ENCODE results near the gene AMFR.

AMFR gene

GRCh38 chr16:56341656-56342399, 83.5 kb downstream of the AMFR start:
- Histone ChIP-seq H3F3A (ENCODE audit: insufficient read depth, low read length) (no peaks in the 10 kb centered on the region), H3K4me1 (ENCODE audit: insufficient read depth, low read length, severe bottlenecking) (peaks cover 14% of the 10 kb centered on the region), H3K9ac (ENCODE audit: low read length) (no peak overlapping the region), H3K4me3 (ENCODE audit: low read depth, low read length, poor library complexity, severe bottlenecking) (no peak overlapping the region), H3K4me2 (ENCODE audit: low read length) (no peak overlapping the region), H3K27me3 (ENCODE audit: insufficient read depth, low read length) (no peaks in the 10 kb centered on the region), H3K27ac (ENCODE audit: low read depth, low read length, poor library complexity, severe bottlenecking) (no peak overlapping the region), H3K36me3 (ENCODE audit: insufficient read depth, low read length) (no peaks in the 10 kb centered on the region), H3K9me2 (ENCODE audit: low read depth, low read length) (no peaks in the 10 kb centered on the region), H3K9me3 (ENCODE audit: low read length) (no peaks in the 10 kb centered on the region), H4K20me1 (ENCODE audit: insufficient read depth, low read length) (no peaks in the 10 kb centered on the region), H3K79me2 (ENCODE audit: insufficient read depth, low read length) (no peaks in the 10 kb centered on the region), H2AFZ (ENCODE audit: low read length) (no peak overlapping the region)
- TF ChIP-seq EZH2 (IDR thresholded peaks at IDR 0.05; ENCODE audit: borderline replicate concordance, low read length) (no peak), CTCF (IDR thresholded peaks at IDR 0.05; ENCODE audit: low read length) (no peak)

GRCh38 chr16:56340864-56341365, 84.4 kb downstream of the AMFR start:
- Histone ChIP-seq H4K20me1 (ENCODE audit: insufficient read depth, low read length) (no peaks in the 10 kb centered on the region), H3K4me2 (ENCODE audit: low read length) (no peak overlapping the region), H3K9me3 (ENCODE audit: low read length) (no peaks in the 10 kb centered on the region), H3F3A (ENCODE audit: insufficient read depth, low read length) (no peaks in the 10 kb centered on the region), H3K9ac (ENCODE audit: low read length) (no peak overlapping the region), H3K79me2 (ENCODE audit: insufficient read depth, low read length) (no peaks in the 10 kb centered on the region), H3K9me2 (ENCODE audit: low read depth, low read length) (no peaks in the 10 kb centered on the region), H3K4me3 (ENCODE audit: low read depth, low read length, poor library complexity, severe bottlenecking) (no peak overlapping the region), H3K27me3 (ENCODE audit: insufficient read depth, low read length) (no peaks in the 10 kb centered on the region), H2AFZ (ENCODE audit: low read length) (no peak overlapping the region), H3K4me1 (ENCODE audit: insufficient read depth, low read length, severe bottlenecking) (peaks cover 14% of the 10 kb centered on the region), H3K27ac (ENCODE audit: low read depth, low read length, poor library complexity, severe bottlenecking) (no peak overlapping the region), H3K36me3 (ENCODE audit: insufficient read depth, low read length) (no peaks in the 10 kb centered on the region)
- TF ChIP-seq EZH2 (IDR thresholded peaks at IDR 0.05; ENCODE audit: borderline replicate concordance, low read length) (no peak), CTCF (IDR thresholded peaks at IDR 0.05; ENCODE audit: low read length) (no peak)

- no peak overlapping the region for H3K9ac ChIP-seq (ENCODE audit: low read length)
- H3K79me2 ChIP-seq (ENCODE audit: insufficient read depth, low read length), result no peaks in the 10 kb centered on the region
- no peak overlapping the region for H2AFZ ChIP-seq (ENCODE audit: low read length)
- no peaks in the 10 kb centered on the region for H3K36me3 ChIP-seq (ENCODE audit: insufficient read depth, low read length)
- no peak overlapping the region for H3K4me2 ChIP-seq (ENCODE audit: low read length)
- no peaks in the 10 kb centered on the region for H3K27me3 ChIP-seq (ENCODE audit: insufficient read depth, low read length)
- H3K9me3 ChIP-seq (ENCODE audit: low read length), result no peaks in the 10 kb centered on the region
- TF ChIP-seq CTCF (IDR thresholded peaks at IDR 0.05; ENCODE audit: low read length) (no peak), EZH2 (IDR thresholded peaks at IDR 0.05; ENCODE audit: borderline replicate concordance, low read length) (no peak)
- H3F3A ChIP-seq (ENCODE audit: insufficient read depth, low read length), result no peaks in the 10 kb centered on the region
- H3K27ac ChIP-seq (ENCODE audit: low read depth, low read length, poor library complexity, severe bottlenecking), result no peak overlapping the region
- H3K4me1 ChIP-seq (ENCODE audit: insufficient read depth, low read length, severe bottlenecking), result peaks cover 14% of the 10 kb centered on the region
- no peaks in the 10 kb centered on the region for H4K20me1 ChIP-seq (ENCODE audit: insufficient read depth, low read length)
- H3K4me3 ChIP-seq (ENCODE audit: low read depth, low read length, poor library complexity, severe bottlenecking), result no peak overlapping the region
- no peaks in the 10 kb centered on the region for H3K9me2 ChIP-seq (ENCODE audit: low read depth, low read length)
Observed at GRCh38 chr16:56340416-56340815, 84.9 kb downstream of the AMFR start.
